SH-SY5Y (cell line): Measurements from ENCODE around the gene MALT1.

Experiments used
- GATA2 ChIP-seq: IDR thresholded peaks from 2 replicates; pipeline ENCODE4 v1.6.1; 2011; ENCODE audit warnings: mild to moderate bottlenecking, low read depth, low read length
- GATA3 ChIP-seq: IDR thresholded peaks from 2 replicates; pipeline ENCODE4 v1.6.1; 2011; ENCODE audit warnings: low read depth, mild to moderate bottlenecking, low read length, moderate library complexity

DNA sequence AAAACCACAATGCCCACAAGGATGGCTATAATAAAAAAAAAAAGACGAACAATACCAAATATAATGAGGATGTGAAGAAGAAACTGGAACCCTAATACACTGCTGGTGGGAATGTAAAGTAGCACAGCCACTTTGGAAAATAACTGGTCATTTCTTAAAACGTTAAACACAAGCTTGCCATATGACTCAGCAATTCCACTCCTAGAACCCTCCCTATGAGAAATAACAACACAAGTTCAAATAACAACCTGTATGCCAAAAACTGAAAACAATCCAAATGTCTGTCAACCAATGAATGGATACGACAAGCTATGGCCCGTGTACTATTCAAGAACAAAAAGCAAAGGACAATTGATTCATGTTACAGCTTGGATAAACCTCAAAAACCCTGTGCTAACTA, 35.4 kb upstream of the MALT1 start:
- TF ChIP-seq GATA2 = no peak
- no peak for TF ChIP-seq GATA3
